Progenitor cell of endocrine pancreas (in vitro differentiated cells): Measurements from ENCODE around the gene ZNF44. TPM values are rescaled to one million over a fixed set of nuclear protein-coding genes. Genes with fewer than 3 reads are reported as not detected.

Experiments
- DNase-seq: peaks from one replicate; pipeline ENCODE4 v3.0.0; 2021; ENCODE audit warnings: low spot score; ENCODE audit not compliant: unreplicated experiment
- H3K27ac Mint-ChIP-seq: 2 replicates; pipeline ENCODE4 v1.8.0; 2021; ENCODE audit warnings: mild to moderate bottlenecking, moderate library complexity, mixed read lengths
- H3K27me3 Mint-ChIP-seq: 2 replicates; pipeline ENCODE4 v1.8.0; 2021; ENCODE audit warnings: mixed read lengths
- H3K36me3 Mint-ChIP-seq: 2 replicates; pipeline ENCODE4 v1.8.0; 2022; ENCODE audit warnings: mixed read lengths; ENCODE audit not compliant: insufficient read depth
- H3K4me1 Mint-ChIP-seq: 2 replicates; pipeline ENCODE4 v1.8.0; 2021; ENCODE audit warnings: low read depth, mixed read lengths
- H3K4me3 Mint-ChIP-seq: 2 replicates; pipeline ENCODE4 v1.8.0; 2021; ENCODE audit warnings: low read depth, mild to moderate bottlenecking, moderate library complexity, mixed read lengths
- H3K9me3 Mint-ChIP-seq: 2 replicates; pipeline ENCODE4 v1.8.0; 2021; ENCODE audit warnings: low read depth, mixed read lengths
- long read RNA-seq: library from polyadenylated mRNA; unstranded; transcript quantifications from one replicate; pipeline ENCODE4 v2.0.0, GENCODE V29; 2020
- total RNA-seq: library from RNA; stranded (reverse); gene quantifications from 2 replicates; pipeline ENCODE4 v1.2.1, GENCODE V29; 2021
- TF ChIP-seq, protein P1 (sequence below): fragments of 200-600 bp; sonication (generic); IDR thresholded peaks from one replicate; pipeline ENCODE4 v1.5.0; 2021; ENCODE audit warnings: antibody characterized with exemption, mild to moderate bottlenecking; ENCODE audit not compliant: unreplicated experiment

The ZNF44 gene
- total RNA-seq = 16.1 and 16.7 TPM in 2 replicates
- long read RNA-seq, transcript ZNF44-202 (4 exons, 2,119 nt) = major isoform, 37 of 82 reads
- long read RNA-seq, transcript ZNF44-203 (5 exons, 2,706 nt) = minor isoform, 5 of 82 reads
- long read RNA-seq, partial matches to known transcripts = 2 of 82 reads
- long read RNA-seq, other reads (novel, unspliced or antisense) = 38 of 82 reads

DNA sequence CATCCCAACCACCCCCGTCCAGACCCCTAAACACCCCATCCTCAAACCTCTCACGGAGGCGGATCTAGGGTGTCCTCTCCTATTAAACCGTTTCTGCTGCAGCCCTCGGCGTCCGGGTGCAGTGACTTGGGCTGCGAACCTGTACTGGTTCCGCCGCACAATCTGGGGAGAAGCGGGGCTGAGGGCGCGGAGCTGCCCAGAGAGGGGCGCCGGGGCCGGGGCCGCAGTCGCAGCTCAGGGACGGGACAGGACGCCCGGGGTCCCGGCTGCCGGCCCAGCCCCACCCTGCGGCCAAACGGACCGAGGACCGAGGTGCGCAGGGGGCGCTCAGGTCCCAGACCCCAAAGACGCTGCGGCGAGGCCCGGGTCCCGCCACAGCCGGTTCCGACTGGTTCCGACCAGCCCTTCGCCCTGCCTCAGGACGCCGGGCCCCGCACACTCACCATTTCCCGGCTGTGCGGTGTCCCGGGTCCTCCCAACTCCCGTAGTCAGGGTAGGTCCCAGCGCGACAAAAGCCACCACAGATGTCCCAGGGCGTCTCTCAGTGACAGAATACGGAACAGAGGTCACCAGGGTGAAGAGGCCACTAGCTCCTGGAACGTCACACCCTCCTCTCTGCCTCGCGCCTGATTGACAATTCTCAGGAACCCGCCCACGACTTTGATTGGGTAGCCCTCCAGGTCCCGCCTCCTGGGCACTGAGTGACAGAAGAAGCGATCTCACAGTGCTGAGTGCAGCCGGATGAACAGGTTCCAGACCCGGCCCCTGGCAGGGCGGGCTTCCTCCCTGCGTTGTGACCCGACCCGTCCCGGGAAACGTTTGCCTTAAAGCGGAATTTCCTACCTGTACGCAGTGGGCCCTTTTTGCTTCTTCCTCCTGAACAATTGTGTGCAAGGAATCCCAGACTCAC is at the start of gene ZNF44:
Gene ZNF44, minus strand, starts transcription at position 635 of the 910 bp plus-strand sequence. Its CDS starts 189 bp downstream, at position 446.
- DNase-seq = peak; percentile 92
- no peaks in the 10 kb centered on the region for H3K27me3 Mint-ChIP-seq
- H3K4me1 Mint-ChIP-seq = peaks cover 30% of the 10 kb centered on the region
- H3K27ac Mint-ChIP-seq = peak within 1 kb of the TSS; percentile 100
- no peaks in the 10 kb centered on the region for H3K9me3 Mint-ChIP-seq
- TF ChIP-seq, protein P1, sequence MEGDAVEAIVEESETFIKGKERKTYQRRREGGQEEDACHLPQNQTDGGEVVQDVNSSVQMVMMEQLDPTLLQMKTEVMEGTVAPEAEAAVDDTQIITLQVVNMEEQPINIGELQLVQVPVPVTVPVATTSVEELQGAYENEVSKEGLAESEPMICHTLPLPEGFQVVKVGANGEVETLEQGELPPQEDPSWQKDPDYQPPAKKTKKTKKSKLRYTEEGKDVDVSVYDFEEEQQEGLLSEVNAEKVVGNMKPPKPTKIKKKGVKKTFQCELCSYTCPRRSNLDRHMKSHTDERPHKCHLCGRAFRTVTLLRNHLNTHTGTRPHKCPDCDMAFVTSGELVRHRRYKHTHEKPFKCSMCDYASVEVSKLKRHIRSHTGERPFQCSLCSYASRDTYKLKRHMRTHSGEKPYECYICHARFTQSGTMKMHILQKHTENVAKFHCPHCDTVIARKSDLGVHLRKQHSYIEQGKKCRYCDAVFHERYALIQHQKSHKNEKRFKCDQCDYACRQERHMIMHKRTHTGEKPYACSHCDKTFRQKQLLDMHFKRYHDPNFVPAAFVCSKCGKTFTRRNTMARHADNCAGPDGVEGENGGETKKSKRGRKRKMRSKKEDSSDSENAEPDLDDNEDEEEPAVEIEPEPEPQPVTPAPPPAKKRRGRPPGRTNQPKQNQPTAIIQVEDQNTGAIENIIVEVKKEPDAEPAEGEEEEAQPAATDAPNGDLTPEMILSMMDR = no peak
- H3K36me3 Mint-ChIP-seq = peaks cover 14% of the 10 kb centered on the region
- H3K4me3 Mint-ChIP-seq = peak within 1 kb of the TSS; percentile 100

DNA sequence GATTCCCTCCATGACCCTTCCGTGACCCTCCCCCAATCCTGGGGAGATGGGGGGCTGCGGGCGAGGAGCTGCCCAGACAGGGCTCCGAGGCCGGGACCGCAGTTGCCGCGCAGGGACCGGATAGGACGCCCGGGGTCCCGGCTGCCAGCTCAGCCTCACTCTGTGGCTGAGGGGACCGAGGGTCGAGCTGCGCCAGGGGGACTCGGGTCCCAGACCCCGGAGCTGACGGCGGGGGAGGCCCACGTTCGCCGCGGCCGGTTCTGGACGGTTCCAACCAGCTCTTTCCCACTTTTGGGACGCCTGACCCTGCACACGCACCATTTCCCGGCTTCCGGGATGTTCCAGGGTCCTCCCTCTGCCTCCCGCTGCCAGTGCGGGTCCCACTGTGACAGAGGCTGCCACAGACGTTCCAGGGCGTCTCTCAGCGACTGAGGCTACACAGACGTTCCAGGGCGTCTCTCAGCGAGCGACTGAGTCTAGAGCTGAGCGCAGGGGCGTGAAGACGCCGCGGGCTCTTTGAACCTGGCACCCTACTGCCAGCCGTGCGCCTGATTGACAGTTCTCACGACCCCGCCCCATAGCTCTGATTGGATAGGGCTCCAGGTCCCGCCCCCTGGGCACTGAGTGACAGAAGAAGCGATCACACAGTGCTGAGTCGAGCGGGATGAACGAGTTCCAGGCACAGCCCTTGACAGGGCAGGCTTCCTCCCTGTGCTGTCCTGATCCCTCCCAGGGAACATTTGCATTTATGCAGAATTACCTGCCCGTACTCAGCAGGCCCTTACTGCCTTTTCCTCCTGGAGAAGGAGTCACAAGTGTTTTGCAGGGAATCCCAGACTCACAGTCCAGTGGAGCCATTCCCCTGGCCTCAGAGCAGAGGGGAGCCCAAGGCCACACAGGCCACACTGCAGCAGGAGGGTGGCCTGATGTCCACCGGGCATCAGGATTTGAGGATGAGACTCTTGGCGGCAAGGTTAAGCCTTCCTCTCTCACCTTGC is 38.8 kb upstream of the ZNF44 start, which contains the start of gene ZNF563:
Gene ZNF563, minus strand, starts transcription at position 472 of the 998 bp plus-strand sequence. Its CDS starts 151 bp downstream, at position 321.
- peak within 1 kb of the TSS; percentile 96 for H3K27ac Mint-ChIP-seq
- H3K4me1 Mint-ChIP-seq = peaks cover 22% of the 10 kb centered on the region
- H3K4me3 Mint-ChIP-seq = peak within 1 kb of the TSS; percentile 95
- no peaks in the 10 kb centered on the region for H3K27me3 Mint-ChIP-seq
- H3K36me3 Mint-ChIP-seq = no peaks in the 10 kb centered on the region
- TF ChIP-seq, protein P1 = no peak
- DNase-seq = peak; percentile 94
- no peaks in the 10 kb centered on the region for H3K9me3 Mint-ChIP-seq

GRCh38 chr19:12331211-12331941 is 36.7 kb upstream of the ZNF44 start:
- no peak overlapping the region for H3K27ac Mint-ChIP-seq
- no peaks in the 10 kb centered on the region for H3K27me3 Mint-ChIP-seq
- H3K4me3 Mint-ChIP-seq = peak overlapping the region; percentile 58
- no peaks in the 10 kb centered on the region for H3K36me3 Mint-ChIP-seq
- no peaks in the 10 kb centered on the region for H3K9me3 Mint-ChIP-seq
- TF ChIP-seq, protein P1 = no peak
- no peak for DNase-seq
- peaks cover 26% of the 10 kb centered on the region for H3K4me1 Mint-ChIP-seq

GRCh38 chr19:12330340-12330739 is 35.7 kb upstream of the ZNF44 start:
- H3K27ac Mint-ChIP-seq = no peak overlapping the region
- H3K4me1 Mint-ChIP-seq = peaks cover 30% of the 10 kb centered on the region
- H3K4me3 Mint-ChIP-seq = no peak overlapping the region
- no peak for DNase-seq
- TF ChIP-seq, protein P1 = no peak
- no peaks in the 10 kb centered on the region for H3K36me3 Mint-ChIP-seq
- H3K27me3 Mint-ChIP-seq = no peaks in the 10 kb centered on the region
- H3K9me3 Mint-ChIP-seq = no peaks in the 10 kb centered on the region
